ENCODE measurements around the gene FOXP1. TPM values are rescaled to one million over a fixed set of nuclear protein-coding genes. Genes with fewer than 3 reads are reported as not detected.

The FOXP1 gene
- total and polyA plus RNA-seq, 2 of the 13 experiments (the other 11 are each of a cell fraction or from before 2014, with no cell fraction given), result 40.4 to 59.0 TPM

DNA sequence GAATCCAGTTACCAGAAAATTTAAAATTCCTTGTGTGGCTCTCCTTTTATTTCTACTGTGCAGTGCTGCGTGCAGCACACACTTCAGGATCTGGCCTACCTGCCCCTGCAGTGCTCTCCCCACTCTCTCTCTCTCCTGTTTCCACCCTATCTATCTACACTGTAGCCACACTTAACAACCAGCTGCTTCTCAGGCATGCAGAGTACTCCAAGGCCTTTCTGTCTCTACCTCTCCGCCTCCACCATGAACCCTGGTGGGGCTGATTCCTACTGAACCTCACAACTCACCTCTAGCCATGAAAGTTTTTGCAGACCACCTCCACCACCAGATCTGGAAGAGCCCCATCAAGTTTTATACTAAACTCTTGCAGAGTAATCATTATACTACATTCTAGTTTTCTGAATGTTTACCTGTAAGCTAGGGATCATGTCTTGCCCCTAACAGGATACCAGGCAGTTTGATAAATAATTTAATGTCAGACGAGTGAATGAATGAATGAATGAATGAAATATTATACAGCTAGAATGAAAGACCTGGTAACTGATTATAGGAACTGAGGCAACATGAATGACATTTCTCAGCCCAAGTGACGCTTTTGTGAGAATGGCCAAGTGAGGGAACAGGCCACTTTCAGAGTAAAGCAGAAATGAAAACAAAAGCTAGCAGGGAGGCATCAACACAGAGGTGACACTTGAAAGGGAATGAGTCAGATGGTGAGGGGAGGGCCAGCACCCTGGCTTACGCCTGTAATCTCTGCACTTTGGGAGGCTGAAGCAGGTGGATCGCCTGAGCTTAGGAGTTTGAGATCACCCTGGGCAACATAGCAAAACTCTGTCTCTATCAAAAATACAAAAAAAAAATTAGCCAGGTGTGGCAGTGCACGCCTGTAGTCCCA is 363.5 kb downstream of the FOXP1 start (continued):
- TF ChIP-seq FOXP4 (CRISPR knock-in tag; IDR thresholded peaks at IDR 0.05) (0 out of 2 replicates have a peak, but pooled peaks have one; percentile 19), SMC3 (IDR thresholded peaks at IDR 0.05; ENCODE audit: low read length) (0 out of 2 replicates have a peak, but pooled peaks have one; percentile 10), STAG1 (CRISPR knock-in tag; IDR thresholded peaks at IDR 0.05) (peak; percentile 9; the same call in 1 of the 2 replicates), TEAD3 (CRISPR knock-in tag; optimal IDR thresholded peaks at IDR 0.05; ENCODE audit: borderline replicate concordance) (peak; percentile 42), HOMEZ (CRISPR knock-in tag; IDR thresholded peaks at IDR 0.05; ENCODE audit: low read depth) (peak; percentile 30; the same call in 1 of the 2 replicates), ZBTB43 (CRISPR knock-in tag; conservative IDR thresholded peaks at IDR 0.05) (no peak)
- TF ChIP-seq, protein P1, sequence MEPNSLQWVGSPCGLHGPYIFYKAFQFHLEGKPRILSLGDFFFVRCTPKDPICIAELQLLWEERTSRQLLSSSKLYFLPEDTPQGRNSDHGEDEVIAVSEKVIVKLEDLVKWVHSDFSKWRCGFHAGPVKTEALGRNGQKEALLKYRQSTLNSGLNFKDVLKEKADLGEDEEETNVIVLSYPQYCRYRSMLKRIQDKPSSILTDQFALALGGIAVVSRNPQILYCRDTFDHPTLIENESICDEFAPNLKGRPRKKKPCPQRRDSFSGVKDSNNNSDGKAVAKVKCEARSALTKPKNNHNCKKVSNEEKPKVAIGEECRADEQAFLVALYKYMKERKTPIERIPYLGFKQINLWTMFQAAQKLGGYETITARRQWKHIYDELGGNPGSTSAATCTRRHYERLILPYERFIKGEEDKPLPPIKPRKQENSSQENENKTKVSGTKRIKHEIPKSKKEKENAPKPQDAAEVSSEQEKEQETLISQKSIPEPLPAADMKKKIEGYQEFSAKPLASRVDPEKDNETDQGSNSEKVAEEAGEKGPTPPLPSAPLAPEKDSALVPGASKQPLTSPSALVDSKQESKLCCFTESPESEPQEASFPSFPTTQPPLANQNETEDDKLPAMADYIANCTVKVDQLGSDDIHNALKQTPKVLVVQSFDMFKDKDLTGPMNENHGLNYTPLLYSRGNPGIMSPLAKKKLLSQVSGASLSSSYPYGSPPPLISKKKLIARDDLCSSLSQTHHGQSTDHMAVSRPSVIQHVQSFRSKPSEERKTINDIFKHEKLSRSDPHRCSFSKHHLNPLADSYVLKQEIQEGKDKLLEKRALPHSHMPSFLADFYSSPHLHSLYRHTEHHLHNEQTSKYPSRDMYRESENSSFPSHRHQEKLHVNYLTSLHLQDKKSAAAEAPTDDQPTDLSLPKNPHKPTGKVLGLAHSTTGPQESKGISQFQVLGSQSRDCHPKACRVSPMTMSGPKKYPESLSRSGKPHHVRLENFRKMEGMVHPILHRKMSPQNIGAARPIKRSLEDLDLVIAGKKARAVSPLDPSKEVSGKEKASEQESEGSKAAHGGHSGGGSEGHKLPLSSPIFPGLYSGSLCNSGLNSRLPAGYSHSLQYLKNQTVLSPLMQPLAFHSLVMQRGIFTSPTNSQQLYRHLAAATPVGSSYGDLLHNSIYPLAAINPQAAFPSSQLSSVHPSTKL (CRISPR knock-in tag; IDR thresholded peaks at IDR 0.05), result peak; percentile 38; the same call in 1 of the 2 replicates
- TF ChIP-seq, protein P2, sequence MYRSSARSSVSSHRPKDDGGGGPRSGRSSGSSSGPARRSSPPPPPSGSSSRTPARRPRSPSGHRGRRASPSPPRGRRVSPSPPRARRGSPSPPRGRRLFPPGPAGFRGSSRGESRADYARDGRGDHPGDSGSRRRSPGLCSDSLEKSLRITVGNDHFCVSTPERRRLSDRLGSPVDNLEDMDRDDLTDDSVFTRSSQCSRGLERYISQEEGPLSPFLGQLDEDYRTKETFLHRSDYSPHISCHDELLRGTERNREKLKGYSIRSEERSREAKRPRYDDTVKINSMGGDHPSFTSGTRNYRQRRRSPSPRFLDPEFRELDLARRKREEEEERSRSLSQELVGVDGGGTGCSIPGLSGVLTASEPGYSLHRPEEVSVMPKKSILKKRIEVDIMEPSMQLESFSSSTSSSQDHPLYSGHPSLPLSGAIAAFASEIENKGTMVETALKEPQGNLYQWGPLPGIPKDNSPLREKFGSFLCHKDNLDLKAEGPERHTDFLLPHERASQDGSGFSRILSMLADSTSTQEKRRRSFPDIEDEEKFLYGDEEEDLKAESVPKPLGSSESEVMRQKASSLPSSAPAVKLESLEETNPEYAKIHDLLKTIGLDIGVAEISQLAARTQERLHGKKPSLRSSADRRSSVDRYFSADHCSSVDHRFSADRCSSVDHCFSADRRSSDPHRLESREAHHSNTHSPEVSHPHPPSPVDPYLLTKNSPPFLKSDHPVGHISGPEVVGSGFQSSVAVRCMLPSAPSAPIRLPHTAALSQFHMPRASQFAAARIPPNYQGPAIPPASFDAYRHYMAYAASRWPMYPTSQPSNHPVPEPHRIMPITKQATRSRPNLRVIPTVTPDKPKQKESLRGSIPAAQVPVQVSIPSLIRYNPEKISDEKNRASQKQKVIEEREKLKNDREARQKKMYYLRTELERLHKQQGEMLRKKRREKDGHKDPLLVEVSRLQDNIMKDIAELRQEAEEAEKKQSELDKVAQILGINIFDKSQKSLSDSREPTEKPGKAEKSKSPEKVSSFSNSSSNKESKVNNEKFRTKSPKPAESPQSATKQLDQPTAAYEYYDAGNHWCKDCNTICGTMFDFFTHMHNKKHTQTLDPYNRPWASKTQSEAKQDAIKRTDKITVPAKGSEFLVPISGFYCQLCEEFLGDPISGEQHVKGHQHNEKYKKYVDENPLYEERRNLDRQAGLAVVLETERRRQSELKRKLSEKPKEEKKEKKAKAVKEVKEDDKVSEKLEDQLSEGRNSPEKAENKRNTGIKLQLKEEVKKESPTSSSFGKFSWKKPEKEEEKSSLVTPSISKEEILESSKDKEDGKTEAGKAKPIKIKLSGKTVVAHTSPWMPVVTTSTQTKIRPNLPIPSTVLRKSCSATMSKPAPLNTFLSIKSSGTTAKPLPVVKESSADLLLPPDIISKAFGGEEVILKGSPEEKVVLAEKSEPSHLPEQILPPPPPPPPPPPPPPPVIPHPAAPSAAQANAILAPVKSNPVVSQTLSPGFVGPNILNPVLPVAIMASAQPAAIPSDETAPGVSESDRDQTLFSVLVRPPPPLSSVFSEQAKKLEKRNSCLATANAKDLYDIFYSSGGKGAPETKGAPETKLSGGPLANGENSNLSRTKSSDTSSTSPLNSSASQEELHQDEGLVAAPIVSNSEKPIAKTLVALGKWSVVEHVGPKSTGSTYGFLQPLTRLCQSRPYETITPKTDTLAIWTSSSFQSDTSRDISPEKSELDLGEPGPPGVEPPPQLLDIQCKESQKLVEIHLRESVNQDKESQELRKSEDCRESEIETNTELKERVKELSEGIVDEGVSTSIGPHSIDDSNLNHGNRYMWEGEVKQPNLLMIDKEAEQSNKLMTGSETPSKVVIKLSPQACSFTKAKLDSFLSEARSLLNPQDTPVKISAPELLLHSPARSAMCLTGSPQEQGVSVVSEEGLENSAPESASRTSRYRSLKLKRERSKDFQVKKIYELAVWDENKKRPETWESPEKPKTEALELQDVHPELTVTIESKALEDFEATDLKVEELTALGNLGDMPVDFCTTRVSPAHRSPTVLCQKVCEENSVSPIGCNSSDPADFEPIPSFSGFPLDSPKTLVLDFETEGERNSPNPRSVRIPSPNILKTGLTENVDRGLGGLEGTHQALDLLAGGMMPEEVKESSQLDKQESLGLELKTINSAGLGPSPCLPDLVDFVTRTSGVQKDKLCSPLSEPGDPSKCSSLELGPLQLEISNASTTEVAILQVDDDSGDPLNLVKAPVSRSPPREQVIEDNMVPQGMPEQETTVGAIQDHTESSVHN (CRISPR knock-in tag; IDR thresholded peaks at IDR 0.05), result no peak
